Thyroid gland (tissue), 4 donors: ENCODE data around the gene SEMA3D. TPM values are rescaled to one million over a fixed set of nuclear protein-coding genes. Genes with fewer than 3 reads are reported as not detected.

ENCODE experiments used
- DNase-seq, 2 donors: peaks; one replicate each; pipeline ENCODE4 v3.0.0-alpha.2; 2019
- H3K27ac ChIP-seq, 3 donors: fragments of 200-600 bp; sonication (generic); 1 replicate in 2 of 3; 2 replicates in 1 of 3; pipeline ENCODE4 v1.5.1; 2016 to 2019; ENCODE audit warnings: mild to moderate bottlenecking in 1 of 3, moderate library complexity in 1 of 3
- H3K27me3 ChIP-seq: fragments of 200-600 bp; sonication (generic); one replicate; pipeline ENCODE4 v1.5.1; 2019
- H3K36me3 ChIP-seq, 2 donors: fragments of 200-600 bp; sonication (generic); one replicate each; pipeline ENCODE4 v1.5.1; 2016 to 2019
- H3K4me1 ChIP-seq, 2 donors: fragments of 200-600 bp; sonication (generic); one replicate each; pipeline ENCODE4 v1.5.1; 2017 to 2019
- H3K4me3 ChIP-seq, 3 donors: fragments of 200-600 bp; sonication (generic); replicated peaks in 1 of 3; 1 replicate in 2 of 3; 2 replicates in 1 of 3; pipeline ENCODE4 v1.5.1; 2016; ENCODE audit warnings: mild to moderate bottlenecking in 1 of 3
- H3K9me3 ChIP-seq: fragments of 200-600 bp; sonication (generic); one replicate; pipeline ENCODE4 v1.5.1; 2017
- CTCF ChIP-seq, 6 experiments: fragments of 200-600 bp in 3 of 6; fragments of 450-650 bp in 3 of 6; sonication (generic) in 3 of 6; IDR thresholded peaks; one replicate each; pipeline ENCODE4 v1.5.1; 2016 to 2019; ENCODE audit warnings: antibody characterized with exemption in 6 of 6, mild to moderate bottlenecking in 2 of 6, inconsistent platforms in 1 of 6, moderate library complexity in 1 of 6
- POLR2A ChIP-seq, 2 donors: fragments of 450-650 bp; IDR thresholded peaks; one replicate each; pipeline ENCODE4 v1.6.1; 2017; ENCODE audit warnings: antibody characterized with exemption in 2 of 2, mild to moderate bottlenecking in 2 of 2, moderate library complexity in 1 of 2
- WGBS, 2 donors: methylation state at CpG; one replicate each; pipeline ENCODE4 v1.1.5; 2017; 5-methylcytosine and 5-hydroxymethylcytosine counted together
- intact Hi-C: fragments of 100-400 bp; cut with DNase I; formaldehyde crosslinking; loops from one replicate; pipeline ENCODE4 v1.15.1; 2023
- total RNA-seq, 4 donors: library from RNA; depleted of rRNA; stranded (reverse); fragments of >200 nt; gene quantifications; one replicate each; pipeline ENCODE4 v1.2.3, GENCODE V29; 2016

Gene SEMA3D
- total RNA-seq, 4 donors from 2014 or later = 65.8 to 131 (median 91.8) TPM

- intact Hi-C loops = no loop called here
- Histone ChIP-seq H3K4me3 (no peak overlapping the region), H3K4me1 (no peaks in the 10 kb centered on the region), H3K36me3 (no peaks in the 10 kb centered on the region), H3K9me3 (no peaks in the 10 kb centered on the region), H3K27me3 (no peaks in the 10 kb centered on the region), H3K27ac (no peak overlapping the region)
- DNase-seq = no peak
- WGBS, 2 donors = 91 to 94% methylated on average over 1 of the region's 1 CpG
- TF ChIP-seq CTCF (IDR thresholded peaks at IDR 0.05) (no peak), POLR2A (IDR thresholded peaks at IDR 0.05) (no peak)
Measured at GRCh38 chr7:85019176-85019575, 167.7 kb downstream of the SEMA3D start.

- intact Hi-C loops = no loop called here
- Histone ChIP-seq H3K9me3 (no peaks in the 10 kb centered on the region), H3K27me3 (no peaks in the 10 kb centered on the region), H3K4me1 (no peaks in the 10 kb centered on the region), H3K27ac (no peak overlapping the region), H3K4me3 (no peak overlapping the region), H3K36me3 (no peaks in the 10 kb centered on the region)
- DNase-seq = no peak
- 92 to 98% methylated on average over 1 of the region's 1 CpG for WGBS, 2 donors
- no peak for TF ChIP-seq CTCF (IDR thresholded peaks at IDR 0.05)
- no peak for TF ChIP-seq POLR2A (IDR thresholded peaks at IDR 0.05)
Measured at GRCh38 chr7:85018498-85018897, 168.4 kb downstream of the SEMA3D start.

GRCh38 chr7:85016286-85016685 lies 170.6 kb downstream of the SEMA3D start:
- Histone ChIP-seq H3K27ac (no peak overlapping the region), H3K4me3 (no peak overlapping the region), H3K27me3 (no peaks in the 10 kb centered on the region), H3K9me3 (no peaks in the 10 kb centered on the region), H3K36me3 (no peaks in the 10 kb centered on the region), H3K4me1 (no peaks in the 10 kb centered on the region)
- intact Hi-C loops = no loop called here
- 90 to 96% methylated on average over 1 of the region's 1 CpG for WGBS, 2 donors
- DNase-seq = no peak
- TF ChIP-seq POLR2A (IDR thresholded peaks at IDR 0.05) (no peak), CTCF (IDR thresholded peaks at IDR 0.05) (no peak)

- WGBS, 2 donors = 94 to 95% methylated on average over 7 of the region's 7 CpGs
- H3K4me1 ChIP-seq = no peaks in the 10 kb centered on the region
- H3K4me3 ChIP-seq = no peak overlapping the region
- no peaks in the 10 kb centered on the region for H3K9me3 ChIP-seq
- H3K27ac ChIP-seq = no peak overlapping the region
- no peak for DNase-seq
- intact Hi-C loops = no loop called here
- TF ChIP-seq POLR2A (IDR thresholded peaks at IDR 0.05) (no peak), CTCF (IDR thresholded peaks at IDR 0.05) (no peak)
- H3K36me3 ChIP-seq = no peaks in the 10 kb centered on the region
- no peaks in the 10 kb centered on the region for H3K27me3 ChIP-seq
Measured at GRCh38 chr7:85014936-85015660, 171.8 kb downstream of the SEMA3D start.

GRCh38 chr7:85011127-85011526 lies 175.7 kb downstream of the SEMA3D start:
- WGBS, 2 donors = 87 to 94% methylated on average over 4 of the region's 4 CpGs
- Histone ChIP-seq H3K4me1 (no peaks in the 10 kb centered on the region), H3K27me3 (no peaks in the 10 kb centered on the region), H3K27ac (no peak overlapping the region), H3K4me3 (no peak overlapping the region), H3K9me3 (no peaks in the 10 kb centered on the region), H3K36me3 (peaks cover 0 to 4% of the 10 kb centered on the region in 2 donors)
- no peak for DNase-seq
- TF ChIP-seq CTCF (IDR thresholded peaks at IDR 0.05) = no peak
- TF ChIP-seq POLR2A (IDR thresholded peaks at IDR 0.05) = no peak
- intact Hi-C loops = no loop called here
